ENCODE data around the gene MYOCD. TPM values are rescaled to one million over a fixed set of nuclear protein-coding genes. Genes with fewer than 3 reads are reported as not detected.

MYOCD gene
- total RNA-seq, 1 experiment from 2014 or later = not detected

GRCh38 chr17:12800855-12801365 is 135.2 kb downstream of the MYOCD start:
- Histone ChIP-seq H4K20me1 (ENCODE audit: insufficient read depth) (no peaks in the 10 kb centered on the region), H3K79me2 (ENCODE audit: low read depth) (no peaks in the 10 kb centered on the region), H3F3A (ENCODE audit: insufficient read depth, low read depth) (no peaks in the 10 kb centered on the region), H3K36me3 (ENCODE audit: low read depth) (no peaks in the 10 kb centered on the region), H3K4me3 (no peak overlapping the region), H3K27me3 (ENCODE audit: insufficient read depth, low read depth) (no peaks in the 10 kb centered on the region), H3K4me2 (no peak overlapping the region), H3K9me2 (ENCODE audit: insufficient read depth) (no peaks in the 10 kb centered on the region), H2AFZ (no peak overlapping the region), H3K9me3 (ENCODE audit: insufficient read depth, low read depth) (no peaks in the 10 kb centered on the region), H3K27ac (no peak overlapping the region), H3K4me1 (replicated peaks; ENCODE audit: insufficient read depth) (no peaks in the 10 kb centered on the region)
- DNase-seq = no peak
- intact Hi-C loops (cut with micrococcal nuclease; ENCODE audit: unreplicated experiment) = no loop called here
- no TSS peak for BruUV-seq (replicated peaks)
- ChIA-PET CTCF (no interaction called here), POLR2A (ENCODE audit: unreplicated experiment) (no interaction called here)
- no peak for TF ChIP-seq EZH2 (IDR thresholded peaks at IDR 0.05; ENCODE audit: low read depth)

- Histone ChIP-seq H2AFZ (no peak overlapping the region), H3K9me2 (ENCODE audit: insufficient read depth) (no peaks in the 10 kb centered on the region), H3K79me2 (ENCODE audit: low read depth) (no peaks in the 10 kb centered on the region), H3K4me3 (no peak overlapping the region), H3K27me3 (ENCODE audit: insufficient read depth, low read depth) (no peaks in the 10 kb centered on the region; the same call in 1 of the 2 replicates), H3F3A (ENCODE audit: insufficient read depth, low read depth) (no peaks in the 10 kb centered on the region), H3K4me2 (no peak overlapping the region), H3K36me3 (ENCODE audit: low read depth) (no peaks in the 10 kb centered on the region), H3K27ac (no peak overlapping the region), H3K4me1 (replicated peaks; ENCODE audit: insufficient read depth) (no peaks in the 10 kb centered on the region), H4K20me1 (ENCODE audit: insufficient read depth) (no peaks in the 10 kb centered on the region), H3K9me3 (ENCODE audit: insufficient read depth, low read depth) (no peaks in the 10 kb centered on the region)
- TF ChIP-seq CTCF (conservative IDR thresholded peaks at IDR 0.05) (no peak), EZH2 (IDR thresholded peaks at IDR 0.05; ENCODE audit: low read depth) (no peak)
- intact Hi-C loops (cut with micrococcal nuclease; ENCODE audit: unreplicated experiment) = no loop called here
- BruUV-seq (replicated peaks) = no TSS peak
- ChIA-PET CTCF (no interaction called here), POLR2A (ENCODE audit: unreplicated experiment) (no interaction called here)
- DNase-seq = no peak
Measured at GRCh38 chr17:12806630-12807029, 140.9 kb downstream of the MYOCD start.

GRCh38 chr17:12808723-12809122 is 143.0 kb downstream of the MYOCD start:
- POLR2A ChIA-PET (ENCODE audit: unreplicated experiment) = no interaction called here
- Histone ChIP-seq H4K20me1 (ENCODE audit: insufficient read depth) (no peaks in the 10 kb centered on the region), H3K4me1 (replicated peaks; ENCODE audit: insufficient read depth) (no peaks in the 10 kb centered on the region)

More at GRCh38 chr17:12808723-12809122, 143.0 kb downstream of the MYOCD start:
- intact Hi-C loops (cut with micrococcal nuclease; ENCODE audit: unreplicated experiment) = no loop called here
- H3K27ac ChIP-seq = no peak overlapping the region
- no TSS peak for BruUV-seq (replicated peaks)
- no peak overlapping the region for H3K4me2 ChIP-seq
- no peaks in the 10 kb centered on the region for H3K9me3 ChIP-seq (ENCODE audit: insufficient read depth, low read depth)
- peaks cover 8% of the 10 kb centered on the region; the same call in 1 of the 2 replicates for H3K27me3 ChIP-seq (ENCODE audit: insufficient read depth, low read depth)
- no peaks in the 10 kb centered on the region for H3K36me3 ChIP-seq (ENCODE audit: low read depth)
- H3K9me2 ChIP-seq (ENCODE audit: insufficient read depth) = no peaks in the 10 kb centered on the region
- DNase-seq = no peak
- CTCF ChIA-PET = no interaction called here
- no peak overlapping the region for H2AFZ ChIP-seq
- no peak for TF ChIP-seq EZH2 (IDR thresholded peaks at IDR 0.05; ENCODE audit: low read depth)
- TF ChIP-seq CTCF (conservative IDR thresholded peaks at IDR 0.05) = no peak
- H3K79me2 ChIP-seq (ENCODE audit: low read depth) = no peaks in the 10 kb centered on the region
- H3F3A ChIP-seq (ENCODE audit: insufficient read depth, low read depth) = no peaks in the 10 kb centered on the region
- no peak overlapping the region for H3K4me3 ChIP-seq
